Motor neuron (in vitro differentiated cells): Measurements from ENCODE around the gene DPY19L2. TPM values are rescaled to one million over a fixed set of nuclear protein-coding genes. Genes with fewer than 3 reads are reported as not detected.
"Not testable (repeated sequence)": the region's sequence is repeated elsewhere in the genome, so short reads cannot be mapped to it uniquely, and the experiment has no call there.

ENCODE experiments used
- ATAC-seq, 8 experiments: fragments of 200-7000 bp; cut with Tn5 transposase; replicated peaks in 6 of 8; 2 replicates each; pipeline ENCODE4 v1.8.0; 2021; ENCODE audit warnings: mild to moderate bottlenecking in 8 of 8, moderate library complexity in 8 of 8
- H3K27ac ChIP-seq, 2 donors: fragments of 250-450 bp; sonication (Bioruptor Pico); 2 replicates each; pipeline ENCODE4 v1.9.0; 2021; ENCODE audit warnings: antibody characterized with exemption in 2 of 2, mild to moderate bottlenecking in 2 of 2, moderate library complexity in 1 of 2
- H3K4me1 ChIP-seq, 2 donors: fragments of 250-450 bp; sonication (Bioruptor Pico); replicated peaks in 1 of 2; 2 replicates each; pipeline ENCODE4 v1.6.1; 2021; ENCODE audit warnings: antibody characterized with exemption in 2 of 2, mild to moderate bottlenecking in 2 of 2, moderate library complexity in 1 of 2
- H3K4me3 ChIP-seq, 5 donors: fragments of 250-450 bp; sonication (Bioruptor Pico); 2 replicates each; pipeline ENCODE4 v1.9.0; 2021; ENCODE audit warnings: antibody characterized with exemption in 5 of 5, mild to moderate bottlenecking in 5 of 5, moderate library complexity in 4 of 5
- WGBS, 10 experiments: fragments of 450-650 bp; shearing (Covaris generic); methylation state at CpG; one replicate each; pipeline ENCODE4 v1.0.0; 2022; 5-methylcytosine and 5-hydroxymethylcytosine counted together
- in situ Hi-C, 9 experiments: fragments of 400-800 bp; cut with MboI; loops; one replicate each; pipeline ENCODE4 v1.15.0; 2021; ENCODE audit warnings: low sequenced_read_pairs in 9 of 9, low pct_unique_long_range_greater_than_20kb in 2 of 9; ENCODE audit not compliant: unreplicated experiment in 9 of 9
- total RNA-seq, 8 experiments: library from RNA; unstranded; fragments of 300-600 nt; gene quantifications; 2 replicates each; pipeline versions ENCODE4 v1.2.3 to v1.2.4, GENCODE V29; 2022

DPY19L2 gene
- total RNA-seq, 8 experiments from 2014 or later, result 1.7 to 22.8 (median 14.7) TPM

- 27 to 100% (median 93%) methylated on average over 1 to 5 of the region's 5 CpGs for WGBS, 10 experiments
- not testable (repeated sequence) for H3K4me1 ChIP-seq, H3K27ac ChIP-seq, ATAC-seq, H3K4me3 ChIP-seq
- in situ Hi-C loops, result loop anchor here in 1 of 9 experiments (25.0 kb wide), 1 partner anchor 242 kb away; no protein-coding TSS in a partner anchor
Measured at GRCh38 chr12:63654481-63654880, 13.8 kb downstream of the DPY19L2 start.

- H3K4me1 ChIP-seq, in situ Hi-C loops, ATAC-seq, H3K27ac ChIP-seq, H3K4me3 ChIP-seq: not testable (repeated sequence)
- WGBS, 10 experiments, result 100% methylated on average over 1 of the region's 1 CpG; no CpG with 5 or more reads in 9 of the 10 experiments
Measured at GRCh38 chr12:63649517-63649916, 18.8 kb downstream of the DPY19L2 start.

- in situ Hi-C loops, H3K27ac ChIP-seq, H3K4me1 ChIP-seq, H3K4me3 ChIP-seq, ATAC-seq: not testable (repeated sequence)
- 60 to 100% (median 93%) methylated on average over 1 to 3 of the region's 5 CpGs; no CpG with 5 or more reads in 4 of the 10 experiments for WGBS, 10 experiments
Measured at GRCh38 chr12:63643381-63644140, 24.7 kb downstream of the DPY19L2 start.

- 29 to 94% (median 60%) methylated on average over 1 to 4 of the region's 4 CpGs; no CpG with 5 or more reads in 3 of the 10 experiments for WGBS, 10 experiments
- H3K4me3 ChIP-seq, H3K27ac ChIP-seq, ATAC-seq, in situ Hi-C loops, H3K4me1 ChIP-seq: not testable (repeated sequence)
Measured at GRCh38 chr12:63624258-63624657, 44.0 kb downstream of the DPY19L2 start.

- H3K4me3 ChIP-seq, in situ Hi-C loops, H3K4me1 ChIP-seq, H3K27ac ChIP-seq: not testable (repeated sequence)
- WGBS, 10 experiments, result no CpG with 5 or more reads among the region's 1 CpG
- peak in 2 of 8 experiments; percentile 36 to 62 for ATAC-seq
Measured at GRCh38 chr12:63615544-63615943, 52.7 kb downstream of the DPY19L2 start.

GRCh38 chr12:63611285-63611684 is 57.0 kb downstream of the DPY19L2 start:
- WGBS, 10 experiments, result 78% methylated on average over 2 of the region's 2 CpGs; no CpG with 5 or more reads in 9 of the 10 experiments
- H3K4me1 ChIP-seq, in situ Hi-C loops, H3K4me3 ChIP-seq, H3K27ac ChIP-seq, ATAC-seq: not testable (repeated sequence)

- H3K27ac ChIP-seq, in situ Hi-C loops: not testable (repeated sequence)
- peak in 2 of 8 experiments; percentile 60 to 78 for ATAC-seq
Measured at GRCh38 chr12:63609281-63609680, 59.0 kb downstream of the DPY19L2 start.

GRCh38 chr12:63604985-63605384 is 63.3 kb downstream of the DPY19L2 start:
- H3K4me3 ChIP-seq, H3K4me1 ChIP-seq, ATAC-seq, in situ Hi-C loops, H3K27ac ChIP-seq: not testable (repeated sequence)
- 100% methylated on average over 1 of the region's 3 CpGs; no CpG with 5 or more reads in 9 of the 10 experiments for WGBS, 10 experiments

More at GRCh38 chr12:63609281-63609680, 59.0 kb downstream of the DPY19L2 start:
- H3K4me1 ChIP-seq, H3K4me3 ChIP-seq: not testable (repeated sequence)

- in situ Hi-C loops, ATAC-seq, H3K4me1 ChIP-seq, H3K4me3 ChIP-seq, H3K27ac ChIP-seq: not testable (repeated sequence)
- no CpG with 5 or more reads among the region's 4 CpGs for WGBS, 10 experiments
Measured at GRCh38 chr12:63594828-63595227, 73.5 kb downstream of the DPY19L2 start.

GRCh38 chr12:63584426-63584825 is 83.9 kb downstream of the DPY19L2 start:
- H3K27ac ChIP-seq, in situ Hi-C loops, H3K4me3 ChIP-seq, ATAC-seq, H3K4me1 ChIP-seq: not testable (repeated sequence)
- 17 to 100% (median 86%) methylated on average over 1 to 3 of the region's 3 CpGs; no CpG with 5 or more reads in 4 of the 10 experiments for WGBS, 10 experiments

GRCh38 chr12:63583289-63583688 is 85.0 kb downstream of the DPY19L2 start:
- 0 to 40% methylated on average over 1 of the region's 1 CpG; no CpG with 5 or more reads in 8 of the 10 experiments for WGBS, 10 experiments
- H3K27ac ChIP-seq, in situ Hi-C loops, H3K4me3 ChIP-seq, H3K4me1 ChIP-seq: not testable (repeated sequence)
- peak in 5 of 8 experiments; percentile 50 to 69 (median 54) for ATAC-seq

- in situ Hi-C loops, H3K4me1 ChIP-seq, ATAC-seq, H3K27ac ChIP-seq, H3K4me3 ChIP-seq: not testable (repeated sequence)
- WGBS, 10 experiments, result 0 to 100% (median 80%) methylated on average over 1 to 2 of the region's 2 CpGs
Measured at GRCh38 chr12:63577631-63578030, 90.7 kb downstream of the DPY19L2 start.

- WGBS, 10 experiments, result 13 to 100% (median 66%) methylated on average over 1 to 2 of the region's 4 CpGs; no CpG with 5 or more reads in 6 of the 10 experiments
- in situ Hi-C loops, H3K4me1 ChIP-seq, ATAC-seq, H3K27ac ChIP-seq, H3K4me3 ChIP-seq: not testable (repeated sequence)
Measured at GRCh38 chr12:63572038-63572437, 96.3 kb downstream of the DPY19L2 start.

- in situ Hi-C loops, H3K4me1 ChIP-seq, H3K27ac ChIP-seq, H3K4me3 ChIP-seq, ATAC-seq: not testable (repeated sequence)
- WGBS, 10 experiments, result no CpG with 5 or more reads among the region's 6 CpGs
Measured at GRCh38 chr12:63558445-63558844, 109.8 kb downstream of the DPY19L2 start.
